Ascending aorta (tissue), 2 donors: ENCODE measurements around the gene ROMO1. TPM values are rescaled to one million over a fixed set of nuclear protein-coding genes. Genes with fewer than 3 reads are reported as not detected.
"Not testable (repeated sequence)": the region's sequence is repeated elsewhere in the genome, so short reads cannot be mapped to it uniquely, and the experiment has no call there.

Experiments used
- DNase-seq, 2 donors: peaks; one replicate each; pipeline ENCODE4 v3.0.0-alpha.2; 2019; ENCODE audit warnings: low spot score in 2 of 2
- H3K27ac ChIP-seq, 2 donors: fragments of 200-600 bp; sonication (generic); one replicate each; pipeline ENCODE4 v1.5.1; 2016 to 2017; ENCODE audit warnings: mild to moderate bottlenecking in 1 of 2
- H3K27me3 ChIP-seq: fragments of 200-600 bp; sonication (generic); one replicate; pipeline ENCODE4 v1.5.1; 2017
- H3K36me3 ChIP-seq, 2 donors: fragments of 200-600 bp; sonication (generic); one replicate each; pipeline ENCODE4 v1.5.1; 2016
- H3K4me1 ChIP-seq, 2 donors: fragments of 200-600 bp; sonication (generic); one replicate each; pipeline ENCODE4 v1.5.1; 2016 to 2017; ENCODE audit warnings: mild to moderate bottlenecking in 1 of 2
- H3K4me3 ChIP-seq, 2 donors: fragments of 200-600 bp; sonication (generic); one replicate each; pipeline ENCODE4 v1.5.1; 2016 to 2017; ENCODE audit warnings: mild to moderate bottlenecking in 1 of 2
- H3K9me3 ChIP-seq, 2 donors: fragments of 200-600 bp; sonication (generic); one replicate each; pipeline ENCODE4 v1.5.1; 2016
- intact Hi-C: fragments of 100-400 bp; cut with DNase I; formaldehyde crosslinking; loops from one replicate; pipeline ENCODE4 v1.15.1; 2023
- total RNA-seq: library from RNA; depleted of rRNA; stranded (reverse); fragments of >200 nt; gene quantifications from one replicate; pipeline ENCODE4 v1.1.0, GENCODE V29; 2016
- TF ChIP-seq, protein P1 (sequence below), 3 experiments: fragments of 200-600 bp in 2 of 3; fragments of 450-650 bp in 1 of 3; sonication (generic) in 2 of 3; IDR thresholded peaks; one replicate each; pipeline ENCODE4 v1.5.1; 2016 to 2019; ENCODE audit warnings: antibody characterized with exemption in 3 of 3, mild to moderate bottlenecking in 1 of 3, moderate library complexity in 1 of 3

The ROMO1 gene
- total RNA-seq, 1 donor from 2014 or later, result 85.5 TPM

DNA sequence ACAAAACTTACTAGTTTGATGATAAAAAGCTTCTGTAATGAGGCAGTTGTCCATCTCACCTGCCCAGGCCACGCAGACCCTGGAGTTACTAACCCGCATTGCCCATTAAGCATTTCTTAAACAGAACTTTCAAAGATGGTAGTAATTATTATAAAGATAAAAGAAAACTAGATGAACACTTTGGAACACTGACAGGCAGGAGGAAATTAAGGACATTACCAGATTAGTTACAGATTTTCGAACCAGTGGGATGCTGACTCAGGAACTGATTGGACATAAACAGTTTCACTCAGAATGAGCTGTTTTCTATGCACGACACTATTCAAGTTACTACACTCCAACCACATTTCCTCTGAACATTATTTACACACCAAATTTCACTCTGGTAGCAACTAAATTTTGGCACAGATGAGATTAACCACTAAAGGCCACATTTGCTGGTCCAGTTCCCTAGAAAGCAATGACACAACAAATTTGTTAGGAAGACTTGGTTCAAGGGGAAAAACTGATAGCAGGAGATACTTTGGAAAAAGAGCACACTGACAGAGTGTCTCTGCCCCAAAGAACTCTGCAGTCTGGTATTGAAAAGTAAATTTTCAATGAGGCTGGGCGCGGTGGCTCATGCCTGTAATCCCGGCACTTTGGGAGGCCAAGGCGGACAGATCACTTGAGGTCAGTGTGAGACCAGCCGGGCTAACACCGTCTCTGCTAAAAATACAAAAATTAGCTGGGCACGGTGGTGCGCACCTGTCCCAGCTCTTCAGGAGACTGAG lies 3.0 kb downstream of the ROMO1 start:
- intact Hi-C loops, result loop anchor here (5.0 kb wide), 1 partner anchor 40 kb away; the partner anchor contains the start of gene RBM39
- peaks cover 3 to 21% of the 10 kb centered on the region in 2 donors for H3K4me1 ChIP-seq
- no peaks in the 10 kb centered on the region for H3K27me3 ChIP-seq
- no peaks in the 10 kb centered on the region for H3K9me3 ChIP-seq
- peaks cover 47 to 62% of the 10 kb centered on the region in 2 donors for H3K36me3 ChIP-seq
- no peak for DNase-seq
- no peak overlapping the region for H3K27ac ChIP-seq
- H3K4me3 ChIP-seq, result no peak overlapping the region
- TF ChIP-seq, protein P1, sequence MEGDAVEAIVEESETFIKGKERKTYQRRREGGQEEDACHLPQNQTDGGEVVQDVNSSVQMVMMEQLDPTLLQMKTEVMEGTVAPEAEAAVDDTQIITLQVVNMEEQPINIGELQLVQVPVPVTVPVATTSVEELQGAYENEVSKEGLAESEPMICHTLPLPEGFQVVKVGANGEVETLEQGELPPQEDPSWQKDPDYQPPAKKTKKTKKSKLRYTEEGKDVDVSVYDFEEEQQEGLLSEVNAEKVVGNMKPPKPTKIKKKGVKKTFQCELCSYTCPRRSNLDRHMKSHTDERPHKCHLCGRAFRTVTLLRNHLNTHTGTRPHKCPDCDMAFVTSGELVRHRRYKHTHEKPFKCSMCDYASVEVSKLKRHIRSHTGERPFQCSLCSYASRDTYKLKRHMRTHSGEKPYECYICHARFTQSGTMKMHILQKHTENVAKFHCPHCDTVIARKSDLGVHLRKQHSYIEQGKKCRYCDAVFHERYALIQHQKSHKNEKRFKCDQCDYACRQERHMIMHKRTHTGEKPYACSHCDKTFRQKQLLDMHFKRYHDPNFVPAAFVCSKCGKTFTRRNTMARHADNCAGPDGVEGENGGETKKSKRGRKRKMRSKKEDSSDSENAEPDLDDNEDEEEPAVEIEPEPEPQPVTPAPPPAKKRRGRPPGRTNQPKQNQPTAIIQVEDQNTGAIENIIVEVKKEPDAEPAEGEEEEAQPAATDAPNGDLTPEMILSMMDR (IDR thresholded peaks at IDR 0.05), result no peak

DNA sequence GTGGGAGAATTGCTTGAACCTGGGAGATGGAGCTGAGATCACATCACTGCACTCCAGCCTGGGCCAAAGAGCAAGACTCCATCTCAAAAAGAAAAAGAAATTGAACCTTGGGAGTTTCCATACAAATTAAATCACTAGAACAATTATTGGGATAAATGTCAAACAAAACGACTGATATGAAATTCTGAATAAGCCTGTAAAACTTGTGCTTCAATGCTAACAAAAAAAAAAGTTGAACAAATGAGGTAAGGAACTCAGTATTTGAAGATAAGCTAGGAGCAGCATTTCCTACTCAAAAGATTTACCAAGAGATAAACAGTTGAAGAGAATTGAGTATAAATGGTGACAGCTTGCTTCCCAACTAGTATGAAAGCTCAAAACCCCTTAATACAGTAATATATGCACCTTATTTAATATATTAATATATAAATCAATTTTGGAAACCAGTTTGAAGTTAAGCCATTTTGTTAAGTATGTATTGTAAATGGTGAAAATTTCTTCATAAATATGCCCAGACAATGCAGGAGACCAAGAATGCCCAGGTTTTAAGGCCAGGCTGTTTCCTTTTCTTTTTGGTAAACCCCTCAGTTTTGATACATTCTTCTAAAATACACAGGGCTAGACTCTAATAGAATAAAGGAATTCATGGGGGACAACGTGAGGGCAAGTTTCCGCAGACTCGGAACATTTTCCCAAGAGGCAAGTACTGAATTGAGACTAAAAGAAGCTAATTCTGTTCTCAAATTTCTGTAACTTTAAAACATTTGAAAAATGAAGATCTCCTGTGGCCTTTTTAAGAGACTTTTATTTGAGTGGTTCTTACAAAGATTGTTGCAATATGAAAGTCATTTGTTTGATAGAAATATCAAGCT lies 3.9 kb downstream of the ROMO1 start:
- H3K4me3 ChIP-seq, result no peak overlapping the region
- H3K9me3 ChIP-seq, result no peaks in the 10 kb centered on the region
- intact Hi-C loops, result loop anchor here (5.0 kb wide), 1 partner anchor 39 kb away; the partner anchor contains the start of gene RBM39
- no peak for DNase-seq
- peaks cover 48 to 64% of the 10 kb centered on the region in 2 donors for H3K36me3 ChIP-seq
- no peak overlapping the region for H3K27ac ChIP-seq
- TF ChIP-seq, protein P1 (IDR thresholded peaks at IDR 0.05), result no peak
- H3K4me1 ChIP-seq, result peaks cover 3 to 13% of the 10 kb centered on the region in 2 donors
- no peaks in the 10 kb centered on the region for H3K27me3 ChIP-seq

DNA sequence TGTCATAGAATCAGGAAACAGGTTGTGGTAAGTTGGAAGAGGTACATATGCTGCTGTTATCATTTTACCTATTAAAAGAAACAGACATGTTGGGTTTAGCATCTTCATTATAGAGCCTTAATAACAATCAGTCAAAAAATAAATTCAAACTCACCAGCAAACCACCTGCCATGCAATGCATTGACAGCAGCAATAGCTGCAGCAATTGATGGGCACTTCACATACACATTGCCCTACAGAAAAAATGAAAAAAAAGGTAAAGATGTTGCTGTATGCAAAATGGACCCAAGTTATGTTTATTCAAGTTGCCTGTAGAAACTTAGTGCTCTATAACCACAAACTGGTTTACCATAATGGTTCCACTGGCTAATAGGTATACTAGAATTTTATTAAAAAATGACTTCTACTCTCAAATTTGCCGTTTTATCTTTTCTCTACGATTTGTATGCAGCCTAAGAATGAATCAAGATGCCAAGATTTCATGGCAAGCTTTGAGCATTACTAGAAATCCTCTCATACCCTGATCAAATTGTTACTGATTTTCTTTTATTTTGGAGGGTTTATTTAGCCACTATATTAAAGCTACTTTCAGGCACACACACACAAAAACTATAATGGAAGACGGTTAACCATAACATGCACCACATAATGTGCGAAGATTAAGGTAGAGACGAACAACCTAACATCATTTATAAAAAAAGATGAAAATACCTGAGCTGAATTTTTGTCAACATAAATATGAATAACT lies 5.5 kb downstream of the ROMO1 start:
- no peak overlapping the region for H3K4me3 ChIP-seq
- H3K27ac ChIP-seq, result no peak overlapping the region
- peaks cover 56 to 78% of the 10 kb centered on the region in 2 donors for H3K36me3 ChIP-seq
- peaks cover 3 to 12% of the 10 kb centered on the region in 2 donors for H3K4me1 ChIP-seq
- intact Hi-C loops, result loop anchor here (5.0 kb wide), 1 partner anchor 38 kb away; the partner anchor contains the start of gene RBM39
- TF ChIP-seq, protein P1 (IDR thresholded peaks at IDR 0.05), result no peak
- DNase-seq, result no peak
- H3K27me3 ChIP-seq, result no peaks in the 10 kb centered on the region
- H3K9me3 ChIP-seq, result no peaks in the 10 kb centered on the region

DNA sequence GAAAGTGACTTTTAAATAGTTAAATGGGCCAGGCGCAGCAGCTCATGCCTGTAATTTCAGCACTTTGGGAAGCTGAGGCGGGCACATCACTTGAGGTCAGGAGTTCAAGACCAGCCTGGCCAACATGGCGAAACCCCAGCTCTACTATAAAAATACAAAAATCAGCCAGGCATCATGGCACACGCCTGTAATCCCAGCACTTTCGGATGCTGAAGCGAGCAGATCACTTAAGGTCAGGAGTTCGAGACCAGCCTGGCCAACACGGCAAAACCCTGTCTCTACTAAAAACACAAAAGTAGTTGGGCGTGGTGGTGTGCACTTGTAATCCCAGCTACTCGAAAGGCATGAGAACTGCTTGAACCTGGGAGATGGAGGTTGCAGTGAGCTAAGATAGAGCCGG lies 6.7 kb downstream of the ROMO1 start:
- peaks cover 66 to 90% of the 10 kb centered on the region in 2 donors for H3K36me3 ChIP-seq
- H3K4me3 ChIP-seq, H3K27ac ChIP-seq, intact Hi-C loops, H3K4me1 ChIP-seq, H3K9me3 ChIP-seq, H3K27me3 ChIP-seq: not testable (repeated sequence)
- DNase-seq, result peak in 1 of 2 donors; percentile 39

DNA sequence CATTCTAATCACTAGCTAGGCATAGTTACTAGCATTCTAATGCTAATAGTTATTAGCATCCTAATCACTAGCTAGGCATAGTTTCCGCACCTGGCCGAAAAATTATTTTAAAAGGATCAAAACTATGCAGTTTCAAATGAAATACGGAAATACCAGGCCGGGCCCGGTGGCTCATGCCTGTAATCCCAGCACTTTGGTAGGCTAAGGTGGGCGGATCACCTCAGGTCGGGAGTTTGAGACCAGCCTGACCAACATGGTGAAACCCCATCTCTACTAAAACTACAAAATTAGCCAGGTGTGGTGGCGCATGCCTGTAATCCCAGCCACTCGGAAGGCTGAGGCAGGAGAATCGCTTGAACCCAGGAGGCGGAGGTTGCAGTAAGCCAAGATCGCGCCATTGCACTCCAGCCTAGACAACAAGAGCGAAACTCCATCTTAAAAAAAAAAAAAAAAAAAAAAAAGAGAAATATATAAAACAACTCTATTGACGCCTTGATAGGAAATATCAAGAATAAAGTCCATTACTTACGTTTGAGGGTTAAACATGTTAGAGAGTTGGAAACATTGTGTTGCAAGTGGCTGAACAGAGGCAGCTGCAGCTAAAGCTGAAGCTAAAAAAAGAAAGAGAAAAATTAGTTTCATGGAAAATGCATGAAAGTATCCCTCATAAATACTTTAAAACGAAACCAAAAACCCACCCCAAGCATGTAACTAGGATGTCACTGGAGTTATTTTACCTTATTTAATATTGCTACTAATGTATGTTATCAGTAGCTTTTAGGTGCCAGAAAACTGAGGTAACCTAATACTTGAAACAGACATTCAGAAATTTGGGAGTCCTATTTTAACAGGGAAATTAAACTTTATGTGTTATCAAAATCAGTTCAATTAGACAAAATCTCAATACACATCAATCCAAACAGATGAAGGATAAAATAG lies 7.7 kb downstream of the ROMO1 start:
- Histone ChIP-seq H3K36me3 (peaks cover 73 to 91% of the 10 kb centered on the region in 2 donors), H3K4me1 (peaks cover 0 to 11% of the 10 kb centered on the region in 2 donors)
- DNase-seq, result peak in 1 of 2 donors; percentile 43
- intact Hi-C loops, H3K27me3 ChIP-seq, H3K27ac ChIP-seq, H3K4me3 ChIP-seq, H3K9me3 ChIP-seq: not testable (repeated sequence)
